H1 (cell line): ENCODE data around the gene PEX14. TPM values are rescaled to one million over a fixed set of nuclear protein-coding genes. Genes with fewer than 3 reads are reported as not detected.

Experiments used
- CTCF ChIA-PET: fragments of 300-600 bp; sonication (Branson Sonifier 250); formaldehyde crosslinking; loops from one replicate; lab custom pipeline; 2021; ENCODE audit not compliant: partially characterized antibody; lab: Charles Lee
- POLR2A ChIA-PET: fragments of 300-600 bp; sonication (Branson Sonifier 250); formaldehyde crosslinking; loops from one replicate; lab custom pipeline; 2021; ENCODE audit warnings: inconsistent platforms; ENCODE audit not compliant: partially characterized antibody; lab: Charles Lee
- DNase-seq, 2 experiments: peaks; one replicate each; pipeline versions ENCODE4 v3.0.0 to v3.0.0-alpha.2; 2010 to 2022; ENCODE audit warnings: low spot score in 2 of 2, low read depth in 1 of 2, mixed read lengths in 1 of 2
- FAIRE-seq: peaks from 2 replicates; lab custom pipeline; 2011; peaks lifted over from hg19 to GRCh38; lab: Jason Lieb, UNC
- H2AFZ ChIP-seq: 2 replicates; pipeline ENCODE4 v1.8.1; 2012; ENCODE audit warnings: low read length, inconsistent platforms
- H2AK5ac ChIP-seq: 2 replicates; pipeline ENCODE4 v1.6.1; 2013; ENCODE audit warnings: low read depth, low read length
- H2BK120ac ChIP-seq: replicated peaks from 2 replicates; pipeline ENCODE3; 2013; ENCODE audit warnings: low read depth, low read length, inconsistent platforms
- H2BK12ac ChIP-seq: 2 replicates; pipeline ENCODE4 v1.6.1; 2013; ENCODE audit warnings: low read depth, low read length
- H2BK15ac ChIP-seq: 2 replicates; pipeline ENCODE4 v1.6.1; 2013; ENCODE audit warnings: low read length
- H2BK20ac ChIP-seq: 2 replicates; pipeline ENCODE4 v1.6.1; 2013; ENCODE audit warnings: low read length
- H2BK5ac ChIP-seq: 2 replicates; pipeline ENCODE4 v1.6.1; 2013; ENCODE audit warnings: low read depth, low read length
- H3K14ac ChIP-seq: 2 replicates; pipeline ENCODE4 v1.6.1; 2013; ENCODE audit warnings: inconsistent platforms; ENCODE audit not compliant: insufficient read length
- H3K18ac ChIP-seq: 2 replicates; pipeline ENCODE4 v1.6.1; 2013; ENCODE audit warnings: low read length; ENCODE audit errors: extremely low read depth
- H3K23ac ChIP-seq: 2 replicates; pipeline ENCODE4 v1.6.1; 2013; ENCODE audit warnings: inconsistent platforms; ENCODE audit not compliant: insufficient read length
- H3K23me2 ChIP-seq: 2 replicates; pipeline ENCODE4 v1.6.1; 2013; ENCODE audit warnings: low read depth, low read length
- H3K27ac ChIP-seq: 2 replicates; pipeline ENCODE4 v1.6.1; 2011; ENCODE audit warnings: low read depth, low read length, inconsistent platforms
- H3K27me3 ChIP-seq, 4 experiments: replicated peaks in 1 of 4; 1 replicate in 1 of 4; 2 replicates in 3 of 4; pipeline versions ENCODE4 v1.6.1 to v1.8.1; 2011 to 2013; ENCODE audit warnings: low read length in 3 of 4, mild to moderate bottlenecking in 3 of 4, inconsistent platforms in 2 of 4, mixed read lengths in 2 of 4, moderate library complexity in 1 of 4; ENCODE audit not compliant: control insufficient read depth in 3 of 4, insufficient read depth in 3 of 4; ENCODE audit errors: extremely low read depth in 1 of 4
- H3K36me3 ChIP-seq, 4 experiments: 2 replicates each; pipeline versions ENCODE4 v1.6.1 to v1.8.1; 2011 to 2013; ENCODE audit warnings: mild to moderate bottlenecking in 4 of 4, low read length in 3 of 4, moderate library complexity in 2 of 4, control low read depth in 1 of 4, inconsistent platforms in 1 of 4; ENCODE audit not compliant: insufficient read depth in 4 of 4, control insufficient read depth in 2 of 4
- H3K4ac ChIP-seq: replicated peaks from 2 replicates; pipeline ENCODE3; 2013; ENCODE audit warnings: low read length, low read depth, mixed read lengths, inconsistent platforms; ENCODE audit not compliant: insufficient read length
- H3K4me1 ChIP-seq, 4 experiments: replicated peaks in 1 of 4; 1 replicate in 1 of 4; 2 replicates in 3 of 4; pipeline versions ENCODE4 v1.6.1 to v1.8.1; 2011 to 2013; ENCODE audit warnings: low read length in 3 of 4, inconsistent platforms in 2 of 4, mixed read lengths in 1 of 4; ENCODE audit not compliant: insufficient read depth in 4 of 4, control insufficient read depth in 3 of 4
- H3K4me2 ChIP-seq, 2 experiments: 2 replicates each; pipeline versions ENCODE4 v1.6.1 to v1.8.1; 2011 to 2013; ENCODE audit warnings: low read depth in 2 of 2, low read length in 2 of 2, control low read depth in 1 of 2, inconsistent platforms in 1 of 2, mild to moderate bottlenecking in 1 of 2; ENCODE audit not compliant: insufficient read depth in 1 of 2
- H3K4me3 ChIP-seq, 4 experiments: fragments of 200-600, 300-600 bp in 1 of 4; sonication (generic), shearing (Covaris generic), sonication (Bioruptor Twin) in 1 of 4; 2 replicates each; pipeline versions ENCODE4 v1.5.1 to v1.8.1; 2011 to 2016; ENCODE audit warnings: low read length in 4 of 4, low read depth in 3 of 4, control low read depth in 2 of 4, inconsistent platforms in 2 of 4, mild to moderate bottlenecking in 2 of 4, mixed read lengths in 1 of 4, moderate library complexity in 1 of 4; ENCODE audit not compliant: insufficient read depth in 2 of 4; ENCODE audit errors: extremely low read depth in 1 of 4
- H3K56ac ChIP-seq: replicated peaks from 2 replicates; pipeline ENCODE3; 2013; ENCODE audit warnings: low read depth, mild to moderate bottlenecking, mixed read lengths, low read length, inconsistent platforms; ENCODE audit not compliant: insufficient read length
- H3K79me1 ChIP-seq: 2 replicates; pipeline ENCODE4 v1.6.1; 2013; ENCODE audit warnings: low read depth, low read length, control low read depth
- H3K79me2 ChIP-seq, 2 experiments: 2 replicates each; pipeline versions ENCODE4 v1.6.1 to v1.8.1; 2012 to 2013; ENCODE audit warnings: low read length in 2 of 2, mild to moderate bottlenecking in 2 of 2, inconsistent platforms in 1 of 2; ENCODE audit not compliant: insufficient read depth in 2 of 2, control insufficient read depth in 1 of 2
- H3K9ac ChIP-seq, 4 experiments: replicated peaks in 1 of 4; 1 replicate in 1 of 4; 2 replicates in 3 of 4; pipeline versions ENCODE4 v1.6.1 to v1.8.1; 2011 to 2013; ENCODE audit warnings: low read depth in 3 of 4, low read length in 3 of 4, control low read depth in 2 of 4, mild to moderate bottlenecking in 2 of 4, moderate library complexity in 2 of 4, inconsistent platforms in 1 of 4; ENCODE audit errors: extremely low read depth in 1 of 4
- H3K9me3 ChIP-seq, 2 experiments: 2 replicates each; pipeline versions ENCODE4 v1.6.1 to v1.8.1; 2012 to 2013; ENCODE audit warnings: mild to moderate bottlenecking in 2 of 2, moderate library complexity in 2 of 2, control low read depth in 1 of 2, inconsistent platforms in 1 of 2, low read depth in 1 of 2, low read length in 1 of 2, mixed read lengths in 1 of 2; ENCODE audit not compliant: insufficient read depth in 2 of 2
- H4K20me1 ChIP-seq, 2 experiments: replicated peaks in 1 of 2; 2 replicates each; pipeline versions ENCODE3 to v1.8.1; 2011 to 2013; ENCODE audit warnings: inconsistent platforms in 2 of 2, low read length in 2 of 2, mild to moderate bottlenecking in 1 of 2; ENCODE audit not compliant: insufficient read depth in 2 of 2, control insufficient read depth in 1 of 2
- H4K5ac ChIP-seq: 2 replicates; pipeline ENCODE4 v1.6.1; 2013; ENCODE audit warnings: low read length, low read depth, mixed read lengths, inconsistent platforms; ENCODE audit not compliant: insufficient read length
- H4K8ac ChIP-seq: 2 replicates; pipeline ENCODE4 v1.8.0; 2013; ENCODE audit warnings: mild to moderate bottlenecking, moderate library complexity, low read length, inconsistent platforms; ENCODE audit not compliant: insufficient read depth; ENCODE audit errors: extremely low read depth
- H4K91ac ChIP-seq: replicated peaks from 2 replicates; pipeline ENCODE3; 2013; ENCODE audit warnings: low read length, mixed read lengths, inconsistent platforms; ENCODE audit not compliant: insufficient read length
- ASH2L ChIP-seq: fragments of 200-600, 300-600 bp; sonication (generic); IDR thresholded peaks from one replicate; pipeline ENCODE4 v1.7.1; 2017; ENCODE audit warnings: low read length
- ATF2 ChIP-seq: IDR thresholded peaks from 2 replicates; pipeline ENCODE4 v1.6.1; 2012; ENCODE audit warnings: low read length, inconsistent platforms
- CBX8 ChIP-seq: fragments of 300-800, 300-1000 bp; sonication (generic); IDR thresholded peaks from 2 replicates; pipeline ENCODE4 v1.7.1; 2016; ENCODE audit warnings: low read depth, low read length, borderline replicate concordance
- EGR1 ChIP-seq: IDR thresholded peaks from 2 replicates; pipeline ENCODE4 v1.6.1; 2011; ENCODE audit warnings: low read depth, low read length, borderline replicate concordance
- GTF2F1 ChIP-seq: IDR thresholded peaks from 2 replicates; pipeline ENCODE4 v1.6.1; 2012; ENCODE audit warnings: low read depth, low read length, improper control_type of control experiment, borderline replicate concordance
- MAX ChIP-seq: IDR thresholded peaks from 2 replicates; pipeline ENCODE4 v1.6.1; 2012; ENCODE audit warnings: inconsistent platforms
- PHF8 ChIP-seq: fragments of 200-600 bp; sonication (generic); conservative IDR thresholded peaks from 2 replicates; pipeline ENCODE4 v1.7.1; 2012; ENCODE audit warnings: low read depth, mild to moderate bottlenecking, inconsistent platforms, low read length, moderate library complexity
- RXRA ChIP-seq: IDR thresholded peaks from 2 replicates; pipeline ENCODE4 v1.6.1; 2011; ENCODE audit warnings: low read depth, mild to moderate bottlenecking, low read length, moderate library complexity; ENCODE audit not compliant: insufficient read depth
- SIRT6 ChIP-seq: IDR thresholded peaks from one replicate; pipeline ENCODE4 v1.7.1; 2012; ENCODE audit warnings: low read length, inconsistent platforms
- SRF ChIP-seq: IDR thresholded peaks from 2 replicates; pipeline ENCODE4 v1.6.1; 2011; ENCODE audit warnings: mild to moderate bottlenecking, low read depth, low read length, moderate library complexity
- USF2 ChIP-seq: IDR thresholded peaks from 2 replicates; pipeline ENCODE4 v1.6.1; 2011; ENCODE audit warnings: low read length, improper control_type of control experiment
- WGBS, 2 experiments: shearing (Covaris generic) in 1 of 2; methylation state at CpG; one replicate each; pipeline versions ENCODE4 v1.1.6 to v1.1.7; 2013 to 2015; ENCODE audit warnings: low lambda C conversion rate in 2 of 2, mixed read lengths in 2 of 2, inconsistent platforms in 1 of 2, low coverage in 1 of 2, missing lambda C conversion rate in 1 of 2; ENCODE audit not compliant: insufficient replicate concordance in 2 of 2, insufficient coverage in 1 of 2, insufficient read length in 1 of 2; ENCODE audit errors: extremely low coverage in 1 of 2, missing lambda C conversion rate in 1 of 2; 5-methylcytosine and 5-hydroxymethylcytosine counted together
- polyA plus RNA-seq, 7 experiments: library from polyadenylated mRNA; depleted of rRNA in 3 of 7; stranded (reverse) in 5 of 7; unstranded in 2 of 7; fragments of >200 nt in 5 of 7; fragments of 200-250 nt in 2 of 7; gene quantifications; 1 replicate in 5 of 7; 2 replicates in 1 of 7; 4 replicates in 1 of 7; pipeline versions ENCODE4 v1.2.1 to v1.2.3, GENCODE V29; 2011 to 2013; ENCODE audit warnings: missing spikeins in 2 of 7, mixed read lengths in 2 of 7
- total RNA-seq: library from RNA; stranded (reverse); fragmentation: NEBNext Ultra II Directional; extraction: Animal tissue kit (Norgen Biotek cat#: 25700); gene quantifications from 2 replicates; pipeline ENCODE4 v1.2.1, GENCODE V29; 2021

Gene PEX14
- total and polyA plus RNA-seq, 2 of the 8 experiments (the other 6 are each of a cell fraction or from before 2014, with no cell fraction given): 13.0 to 19.8 TPM

GRCh38 chr1:10607228-10607627, 132.5 kb downstream of the PEX14 start:
- DNase-seq (no peak), FAIRE-seq (no peak)
- Histone ChIP-seq H4K20me1 (peaks cover 0 to 1% of the 10 kb centered on the region in 2 experiments), H4K8ac (no peak overlapping the region), H3K56ac (no peak overlapping the region), H2BK12ac (no peak overlapping the region), H2BK5ac (no peak overlapping the region), H2AFZ (no peak overlapping the region), H4K91ac (no peak overlapping the region), H3K4me3 (no peak overlapping the region), H3K9me3 (no peaks in the 10 kb centered on the region), H3K27me3 (no peaks in the 10 kb centered on the region), H3K14ac (no peak overlapping the region), H2BK120ac (no peak overlapping the region), H3K23ac (no peak overlapping the region), H2AK5ac (no peak overlapping the region), H3K4me2 (no peak overlapping the region), H3K79me2 (no peaks in the 10 kb centered on the region), H3K9ac (no peak overlapping the region), H2BK20ac (no peak overlapping the region), H3K4ac (no peak overlapping the region), H3K18ac (no peak overlapping the region), H3K23me2 (no peaks in the 10 kb centered on the region), H3K27ac (no peak overlapping the region), H2BK15ac (no peak overlapping the region), H3K79me1 (no peaks in the 10 kb centered on the region; the same call in 1 of the 2 replicates), H3K36me3 (no peaks in the 10 kb centered on the region), H4K5ac (no peak overlapping the region), H3K4me1 (peaks cover 0 to 2% (median 0%) of the 10 kb centered on the region in 4 experiments; a peak in 1 of 7 replicates)
- CTCF ChIA-PET: interaction anchor here (1.2 to 1.6 kb wide), 3 partner anchors 12 to 23 kb away, joined by 3 to 5 read pairs (median 4); no protein-coding TSS in a partner anchor
- WGBS, 2 experiments: 87% methylated on average over 3 of the region's 3 CpGs; no CpG with 5 or more reads in 1 of the 2 experiments
- POLR2A ChIA-PET: interaction anchor here (0.6 kb wide), 1 partner anchor 15 kb away, joined by 3 read pairs; no protein-coding TSS in a partner anchor
- TF ChIP-seq SRF: no peak
- TF ChIP-seq CBX8: no peak
- no peak for TF ChIP-seq PHF8
- TF ChIP-seq RXRA: no peak
- no peak for TF ChIP-seq SIRT6
- no peak for TF ChIP-seq GTF2F1
- TF ChIP-seq MAX: no peak
- TF ChIP-seq ATF2: no peak
- no peak for TF ChIP-seq USF2
- no peak for TF ChIP-seq EGR1
- TF ChIP-seq ASH2L: no peak
